ENCODE data around the gene SPATA24. TPM values are rescaled to one million over a fixed set of nuclear protein-coding genes. Genes with fewer than 3 reads are reported as not detected.
"Not testable (repeated sequence)": the region's sequence is repeated elsewhere in the genome, so short reads cannot be mapped to it uniquely, and the experiment has no call there.

The SPATA24 gene
- total RNA-seq, 1 donor from 2014 or later, result 6.2 TPM

DNA sequence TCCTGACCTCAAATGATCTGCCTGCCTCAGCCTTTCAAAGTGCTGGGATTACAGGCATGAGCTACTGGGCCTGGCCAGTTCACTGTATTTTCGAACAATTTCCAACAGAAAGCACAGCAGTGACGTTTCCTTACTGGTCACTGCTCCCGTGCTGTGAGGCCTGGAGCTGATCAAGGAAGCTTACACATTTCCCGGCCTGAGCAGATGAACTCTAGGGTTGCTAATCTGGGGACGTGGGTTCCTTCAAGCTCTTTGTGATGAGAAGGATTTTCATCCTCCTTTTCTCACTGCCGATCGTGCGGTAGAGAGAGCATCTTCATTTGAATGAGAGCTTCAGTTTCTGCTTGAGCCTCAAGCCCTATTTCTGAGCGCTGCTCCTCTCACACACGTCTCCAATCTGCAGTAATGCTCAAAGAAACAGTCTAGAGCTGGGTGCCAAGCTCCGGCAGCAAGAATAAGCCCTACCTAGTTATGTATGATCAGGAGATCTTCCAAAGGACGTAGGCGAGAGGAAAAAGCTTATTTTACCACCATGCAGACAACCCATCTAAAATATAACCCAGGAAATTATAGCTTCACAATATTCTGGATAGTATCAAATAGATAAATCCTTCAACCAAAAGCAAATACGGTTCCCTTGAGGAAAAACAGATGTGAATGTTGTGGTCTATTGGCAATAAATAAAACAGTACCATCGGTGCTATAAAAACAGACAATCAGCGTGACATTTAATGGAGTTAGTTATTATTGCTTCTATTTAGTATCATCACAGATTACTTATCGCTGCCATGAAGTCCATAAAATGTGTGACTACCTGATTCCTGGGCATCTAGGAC lies 7.3 kb upstream of the SPATA24 start:
- no peak overlapping the region for H3K27ac Mint-ChIP-seq (ENCODE audit: unreplicated experiment)
- H3K4me3 Mint-ChIP-seq (ENCODE audit: unreplicated experiment), result no peak overlapping the region
- peaks cover 5% of the 10 kb centered on the region for H3K36me3 Mint-ChIP-seq (ENCODE audit: unreplicated experiment)
- H3K4me1 Mint-ChIP-seq (ENCODE audit: low read depth, unreplicated experiment), result no peaks in the 10 kb centered on the region
- DNase-seq, result no peak
- H3K9me3 Mint-ChIP-seq (ENCODE audit: unreplicated experiment), result no peaks in the 10 kb centered on the region
- H3K27me3 Mint-ChIP-seq (ENCODE audit: unreplicated experiment), result no peaks in the 10 kb centered on the region
- TF ChIP-seq, protein P1, sequence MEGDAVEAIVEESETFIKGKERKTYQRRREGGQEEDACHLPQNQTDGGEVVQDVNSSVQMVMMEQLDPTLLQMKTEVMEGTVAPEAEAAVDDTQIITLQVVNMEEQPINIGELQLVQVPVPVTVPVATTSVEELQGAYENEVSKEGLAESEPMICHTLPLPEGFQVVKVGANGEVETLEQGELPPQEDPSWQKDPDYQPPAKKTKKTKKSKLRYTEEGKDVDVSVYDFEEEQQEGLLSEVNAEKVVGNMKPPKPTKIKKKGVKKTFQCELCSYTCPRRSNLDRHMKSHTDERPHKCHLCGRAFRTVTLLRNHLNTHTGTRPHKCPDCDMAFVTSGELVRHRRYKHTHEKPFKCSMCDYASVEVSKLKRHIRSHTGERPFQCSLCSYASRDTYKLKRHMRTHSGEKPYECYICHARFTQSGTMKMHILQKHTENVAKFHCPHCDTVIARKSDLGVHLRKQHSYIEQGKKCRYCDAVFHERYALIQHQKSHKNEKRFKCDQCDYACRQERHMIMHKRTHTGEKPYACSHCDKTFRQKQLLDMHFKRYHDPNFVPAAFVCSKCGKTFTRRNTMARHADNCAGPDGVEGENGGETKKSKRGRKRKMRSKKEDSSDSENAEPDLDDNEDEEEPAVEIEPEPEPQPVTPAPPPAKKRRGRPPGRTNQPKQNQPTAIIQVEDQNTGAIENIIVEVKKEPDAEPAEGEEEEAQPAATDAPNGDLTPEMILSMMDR (IDR thresholded peaks at IDR 0.05; ENCODE audit: partially characterized antibody, unreplicated experiment), result no peak

DNA sequence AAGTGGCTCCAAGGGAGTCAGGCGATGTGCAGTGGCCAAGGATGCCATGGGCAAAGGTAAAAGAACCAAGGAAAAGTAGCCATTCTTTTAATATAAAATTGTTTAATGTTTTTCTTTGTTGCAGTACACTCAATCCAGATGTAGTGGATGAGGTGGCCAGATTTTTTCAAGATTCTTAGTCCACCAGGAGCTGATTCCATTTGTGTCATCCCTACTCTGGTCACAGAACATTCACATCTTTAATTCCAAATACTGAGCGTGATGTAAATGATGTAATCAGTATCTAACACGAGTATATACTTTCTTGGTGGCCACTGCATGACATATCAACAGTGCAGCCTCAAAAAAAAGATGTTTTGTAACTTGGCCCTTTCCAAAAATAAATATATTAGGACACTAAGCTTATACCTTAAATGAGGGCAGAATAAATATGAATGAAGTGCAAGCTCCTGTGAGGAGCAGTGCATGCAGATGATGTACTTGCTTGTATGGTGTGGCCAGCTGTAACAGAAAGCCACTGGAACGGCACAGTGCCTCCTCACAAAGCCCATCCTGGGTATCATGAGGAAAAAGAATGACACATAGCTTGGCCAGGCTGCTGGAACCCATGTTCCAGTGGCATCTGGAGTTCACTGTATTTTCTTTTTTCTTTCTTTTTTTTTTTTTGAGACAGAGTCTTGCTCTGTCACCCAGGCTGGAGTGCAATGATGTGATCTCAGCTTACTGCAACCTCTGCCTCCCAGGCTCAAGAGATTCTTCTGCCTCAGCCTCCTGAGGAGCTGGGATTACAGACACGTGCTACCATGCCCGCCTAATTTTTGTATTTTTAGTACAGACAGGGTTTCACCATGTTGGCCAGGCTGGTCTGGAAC lies 6.5 kb upstream of the SPATA24 start:
- no peak overlapping the region for H3K27ac Mint-ChIP-seq (ENCODE audit: unreplicated experiment)
- no peak overlapping the region for H3K4me3 Mint-ChIP-seq (ENCODE audit: unreplicated experiment)
- DNase-seq, result no peak
- H3K4me1 Mint-ChIP-seq (ENCODE audit: low read depth, unreplicated experiment), result no peaks in the 10 kb centered on the region
- no peaks in the 10 kb centered on the region for H3K27me3 Mint-ChIP-seq (ENCODE audit: unreplicated experiment)
- TF ChIP-seq, protein P1 (IDR thresholded peaks at IDR 0.05; ENCODE audit: partially characterized antibody, unreplicated experiment), result no peak
- H3K9me3 Mint-ChIP-seq (ENCODE audit: unreplicated experiment), result no peaks in the 10 kb centered on the region
- peaks cover 5% of the 10 kb centered on the region for H3K36me3 Mint-ChIP-seq (ENCODE audit: unreplicated experiment)

DNA sequence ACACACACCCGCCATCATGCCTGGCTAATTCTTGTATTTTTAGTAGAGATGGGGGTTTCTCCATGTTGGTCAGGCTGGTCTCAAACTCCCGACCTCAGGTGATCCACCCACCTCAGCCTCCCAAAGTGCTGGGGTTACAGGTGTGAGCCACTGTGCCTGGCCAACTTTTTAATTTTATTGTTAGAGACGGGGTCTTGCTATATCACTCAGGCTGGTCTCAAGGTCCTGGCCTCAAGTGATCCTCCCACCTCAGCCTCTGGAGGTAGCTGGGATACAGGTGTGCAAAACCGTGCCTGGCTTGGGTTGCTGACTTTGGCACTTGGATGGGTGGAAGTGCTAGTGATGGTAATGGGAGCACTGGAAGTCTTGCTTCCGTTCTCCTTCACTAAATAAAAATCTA lies 5.2 kb upstream of the SPATA24 start:
- not testable (repeated sequence) for H3K4me3 Mint-ChIP-seq (ENCODE audit: unreplicated experiment); H3K4me1 Mint-ChIP-seq (ENCODE audit: low read depth, unreplicated experiment); DNase-seq; H3K36me3 Mint-ChIP-seq (ENCODE audit: unreplicated experiment); H3K27me3 Mint-ChIP-seq (ENCODE audit: unreplicated experiment); H3K9me3 Mint-ChIP-seq (ENCODE audit: unreplicated experiment); H3K27ac Mint-ChIP-seq (ENCODE audit: unreplicated experiment)

DNA sequence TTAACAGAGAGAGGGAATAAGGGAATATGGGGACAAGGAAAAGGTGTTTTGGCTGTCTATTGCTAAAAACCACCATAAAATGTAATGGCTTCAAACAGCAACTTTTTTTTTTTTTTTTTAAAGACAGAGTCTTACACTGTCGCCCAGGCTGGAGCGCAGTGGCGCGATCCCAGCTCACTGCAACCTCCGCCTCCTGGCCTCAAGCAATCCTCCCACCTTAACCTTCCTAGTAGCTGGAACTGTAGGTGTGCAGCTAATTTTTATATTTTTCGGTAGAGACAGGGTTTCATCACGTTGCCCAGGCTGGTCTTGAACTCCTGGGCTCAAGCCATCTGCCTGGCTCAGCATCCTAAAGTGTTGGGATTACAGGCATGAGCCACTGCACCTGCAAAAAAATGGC lies 4.3 kb upstream of the SPATA24 start:
- Mint-ChIP-seq H3K4me3 (ENCODE audit: unreplicated experiment) (no peak overlapping the region), H3K27ac (ENCODE audit: unreplicated experiment) (no peak overlapping the region), H3K9me3 (ENCODE audit: unreplicated experiment) (peaks cover 1% of the 10 kb centered on the region), H3K27me3 (ENCODE audit: unreplicated experiment) (no peaks in the 10 kb centered on the region), H3K4me1 (ENCODE audit: low read depth, unreplicated experiment) (peaks cover 3% of the 10 kb centered on the region), H3K36me3 (ENCODE audit: unreplicated experiment) (no peaks in the 10 kb centered on the region)
- TF ChIP-seq, protein P1 (IDR thresholded peaks at IDR 0.05; ENCODE audit: partially characterized antibody, unreplicated experiment), result no peak
- DNase-seq, result no peak

DNA sequence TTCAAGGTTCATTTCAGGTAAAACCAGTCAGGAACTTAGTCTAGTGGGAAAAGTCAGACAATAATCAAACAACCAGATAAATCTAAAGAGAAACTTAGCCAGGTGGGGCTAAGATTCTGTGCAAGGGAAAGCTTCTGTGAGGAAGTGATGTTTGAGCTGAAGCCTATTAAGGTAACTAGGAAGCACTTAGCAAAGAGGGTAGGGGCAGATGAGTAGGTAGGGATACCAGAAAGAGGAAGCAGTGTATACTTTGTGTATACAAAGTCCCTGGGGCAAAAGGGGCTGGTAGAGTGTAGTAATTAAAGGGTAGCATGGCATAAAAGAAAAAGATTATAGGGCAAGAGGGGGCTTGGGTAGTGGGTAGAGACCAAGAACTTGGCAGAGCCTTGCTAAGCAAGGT lies 3.6 kb upstream of the SPATA24 start:
- no peak for DNase-seq
- H3K4me1 Mint-ChIP-seq (ENCODE audit: low read depth, unreplicated experiment), result peaks cover 3% of the 10 kb centered on the region

More for the DNA sequence above, 3.6 kb upstream of the SPATA24 start:
- TF ChIP-seq, protein P1 (IDR thresholded peaks at IDR 0.05; ENCODE audit: partially characterized antibody, unreplicated experiment), result no peak
- no peak overlapping the region for H3K27ac Mint-ChIP-seq (ENCODE audit: unreplicated experiment)
- H3K27me3 Mint-ChIP-seq (ENCODE audit: unreplicated experiment), result no peaks in the 10 kb centered on the region
- no peak overlapping the region for H3K4me3 Mint-ChIP-seq (ENCODE audit: unreplicated experiment)
- no peaks in the 10 kb centered on the region for H3K36me3 Mint-ChIP-seq (ENCODE audit: unreplicated experiment)
- H3K9me3 Mint-ChIP-seq (ENCODE audit: unreplicated experiment), result peaks cover 3% of the 10 kb centered on the region
